ENCODE data around the gene SLC35F1. TPM values are rescaled to one million over a fixed set of nuclear protein-coding genes. Genes with fewer than 3 reads are reported as not detected.

SLC35F1 gene
- total and polyA plus RNA-seq, 4 donors, result 0.01 to 0.09 (median 0.08) TPM; not detected in 1

DNA sequence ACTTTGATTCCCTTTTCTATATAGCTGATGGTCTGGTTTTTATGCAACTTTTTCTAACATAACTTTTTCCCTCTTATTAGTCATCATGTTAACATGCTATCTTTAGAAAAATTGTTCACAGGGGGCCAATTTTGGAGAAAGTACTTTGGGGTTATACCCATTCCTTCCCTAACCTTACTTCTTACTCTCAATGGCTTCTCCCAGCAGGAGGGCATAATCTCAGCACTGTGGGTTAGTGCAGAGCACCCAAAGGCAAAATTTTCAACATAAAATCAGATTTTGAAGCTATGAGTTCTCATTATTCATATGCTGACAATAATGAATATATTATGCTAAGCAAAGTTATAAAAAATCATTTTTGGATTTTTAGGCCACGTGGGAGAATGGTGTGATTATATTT lies 299.2 kb downstream of the SLC35F1 start (continued):
- TF ChIP-seq, protein P1, sequence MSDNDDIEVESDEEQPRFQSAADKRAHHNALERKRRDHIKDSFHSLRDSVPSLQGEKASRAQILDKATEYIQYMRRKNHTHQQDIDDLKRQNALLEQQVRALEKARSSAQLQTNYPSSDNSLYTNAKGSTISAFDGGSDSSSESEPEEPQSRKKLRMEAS (IDR thresholded peaks at IDR 0.05), result no peak
- TF ChIP-seq, protein P2, sequence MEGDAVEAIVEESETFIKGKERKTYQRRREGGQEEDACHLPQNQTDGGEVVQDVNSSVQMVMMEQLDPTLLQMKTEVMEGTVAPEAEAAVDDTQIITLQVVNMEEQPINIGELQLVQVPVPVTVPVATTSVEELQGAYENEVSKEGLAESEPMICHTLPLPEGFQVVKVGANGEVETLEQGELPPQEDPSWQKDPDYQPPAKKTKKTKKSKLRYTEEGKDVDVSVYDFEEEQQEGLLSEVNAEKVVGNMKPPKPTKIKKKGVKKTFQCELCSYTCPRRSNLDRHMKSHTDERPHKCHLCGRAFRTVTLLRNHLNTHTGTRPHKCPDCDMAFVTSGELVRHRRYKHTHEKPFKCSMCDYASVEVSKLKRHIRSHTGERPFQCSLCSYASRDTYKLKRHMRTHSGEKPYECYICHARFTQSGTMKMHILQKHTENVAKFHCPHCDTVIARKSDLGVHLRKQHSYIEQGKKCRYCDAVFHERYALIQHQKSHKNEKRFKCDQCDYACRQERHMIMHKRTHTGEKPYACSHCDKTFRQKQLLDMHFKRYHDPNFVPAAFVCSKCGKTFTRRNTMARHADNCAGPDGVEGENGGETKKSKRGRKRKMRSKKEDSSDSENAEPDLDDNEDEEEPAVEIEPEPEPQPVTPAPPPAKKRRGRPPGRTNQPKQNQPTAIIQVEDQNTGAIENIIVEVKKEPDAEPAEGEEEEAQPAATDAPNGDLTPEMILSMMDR (IDR thresholded peaks at IDR 0.05; ENCODE audit: low read depth, low read length, missing input control), result no peak
- TF ChIP-seq EGR1 (IDR thresholded peaks at IDR 0.05; ENCODE audit: low read depth in 2 of 2) (no peak), FOXA2 (IDR thresholded peaks at IDR 0.05) (no peak), YY1 (IDR thresholded peaks at IDR 0.05) (no peak), NR2F2 (IDR thresholded peaks at IDR 0.05) (no peak)

DNA sequence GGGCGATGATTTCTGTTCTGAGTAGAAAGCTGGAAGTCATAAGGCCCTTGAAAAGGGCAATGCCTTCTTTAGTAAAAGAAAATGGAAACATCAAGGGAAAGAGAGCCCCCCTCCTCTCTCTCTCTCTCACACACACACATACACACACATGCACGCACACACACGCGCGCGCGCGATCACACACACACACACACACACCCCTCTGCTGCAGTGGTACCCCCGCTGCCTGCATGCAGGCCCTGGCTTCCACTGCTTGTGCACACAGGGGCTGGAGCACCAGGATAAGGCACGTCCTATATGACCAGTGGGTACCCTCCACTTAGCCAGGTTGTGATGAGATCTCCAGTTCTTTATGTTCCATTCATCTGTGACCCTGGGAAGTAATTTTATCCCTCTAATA lies 300.9 kb downstream of the SLC35F1 start:
- Histone ChIP-seq H3K4me3 (ENCODE audit: low read depth in 1 of 3, low read length in 3 of 3) (no peak overlapping the region), H3K36me3 (ENCODE audit: control insufficient read depth in 4 of 4, insufficient read depth in 3 of 4, low read depth in 1 of 4, low read length in 3 of 4) (no peaks in the 10 kb centered on the region), H3K4me1 (ENCODE audit: control insufficient read depth in 4 of 4, insufficient read depth in 4 of 4, low read length in 3 of 4) (no peaks in the 10 kb centered on the region), H3K27ac (ENCODE audit: low read depth in 1 of 2, low read length in 2 of 2) (no peak overlapping the region), H3K9ac (ENCODE audit: low read depth in 1 of 2, low read length in 2 of 2) (no peak overlapping the region), H3K9me3 (ENCODE audit: control insufficient read depth in 4 of 4, low read length in 3 of 4) (no peaks in the 10 kb centered on the region), H3K27me3 (ENCODE audit: control insufficient read depth in 4 of 4, insufficient read depth in 4 of 4, low read length in 3 of 4) (no peaks in the 10 kb centered on the region)
- TF ChIP-seq, protein P3, sequence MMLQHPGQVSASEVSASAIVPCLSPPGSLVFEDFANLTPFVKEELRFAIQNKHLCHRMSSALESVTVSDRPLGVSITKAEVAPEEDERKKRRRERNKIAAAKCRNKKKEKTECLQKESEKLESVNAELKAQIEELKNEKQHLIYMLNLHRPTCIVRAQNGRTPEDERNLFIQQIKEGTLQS (IDR thresholded peaks at IDR 0.05), result no peak
- TF ChIP-seq SP1 (IDR thresholded peaks at IDR 0.05) (no peak), NR2F2 (IDR thresholded peaks at IDR 0.05) (no peak), HNF4A (conservative IDR thresholded peaks at IDR 0.05) (no peak), TAF1 (conservative IDR thresholded peaks at IDR 0.05) (no peak), YY1 (IDR thresholded peaks at IDR 0.05) (no peak), GABPA (IDR thresholded peaks at IDR 0.05 in 1 of 2, conservative IDR thresholded peaks at IDR 0.05 in 1 of 2) (no peak), RXRA (IDR thresholded peaks at IDR 0.05) (no peak), FOXA2 (IDR thresholded peaks at IDR 0.05) (no peak), HNF4G (IDR thresholded peaks at IDR 0.05) (no peak), FOXA1 (IDR thresholded peaks at IDR 0.05) (no peak), JUND (IDR thresholded peaks at IDR 0.05) (no peak), EGR1 (IDR thresholded peaks at IDR 0.05; ENCODE audit: low read depth in 2 of 2) (no peak), RAD21 (IDR thresholded peaks at IDR 0.05) (no peak)
- TF ChIP-seq, protein P2 (IDR thresholded peaks at IDR 0.05; ENCODE audit: low read depth, low read length, missing input control), result no peak
- TF ChIP-seq, protein P1 (IDR thresholded peaks at IDR 0.05), result no peak
- TF ChIP-seq, protein P4, sequence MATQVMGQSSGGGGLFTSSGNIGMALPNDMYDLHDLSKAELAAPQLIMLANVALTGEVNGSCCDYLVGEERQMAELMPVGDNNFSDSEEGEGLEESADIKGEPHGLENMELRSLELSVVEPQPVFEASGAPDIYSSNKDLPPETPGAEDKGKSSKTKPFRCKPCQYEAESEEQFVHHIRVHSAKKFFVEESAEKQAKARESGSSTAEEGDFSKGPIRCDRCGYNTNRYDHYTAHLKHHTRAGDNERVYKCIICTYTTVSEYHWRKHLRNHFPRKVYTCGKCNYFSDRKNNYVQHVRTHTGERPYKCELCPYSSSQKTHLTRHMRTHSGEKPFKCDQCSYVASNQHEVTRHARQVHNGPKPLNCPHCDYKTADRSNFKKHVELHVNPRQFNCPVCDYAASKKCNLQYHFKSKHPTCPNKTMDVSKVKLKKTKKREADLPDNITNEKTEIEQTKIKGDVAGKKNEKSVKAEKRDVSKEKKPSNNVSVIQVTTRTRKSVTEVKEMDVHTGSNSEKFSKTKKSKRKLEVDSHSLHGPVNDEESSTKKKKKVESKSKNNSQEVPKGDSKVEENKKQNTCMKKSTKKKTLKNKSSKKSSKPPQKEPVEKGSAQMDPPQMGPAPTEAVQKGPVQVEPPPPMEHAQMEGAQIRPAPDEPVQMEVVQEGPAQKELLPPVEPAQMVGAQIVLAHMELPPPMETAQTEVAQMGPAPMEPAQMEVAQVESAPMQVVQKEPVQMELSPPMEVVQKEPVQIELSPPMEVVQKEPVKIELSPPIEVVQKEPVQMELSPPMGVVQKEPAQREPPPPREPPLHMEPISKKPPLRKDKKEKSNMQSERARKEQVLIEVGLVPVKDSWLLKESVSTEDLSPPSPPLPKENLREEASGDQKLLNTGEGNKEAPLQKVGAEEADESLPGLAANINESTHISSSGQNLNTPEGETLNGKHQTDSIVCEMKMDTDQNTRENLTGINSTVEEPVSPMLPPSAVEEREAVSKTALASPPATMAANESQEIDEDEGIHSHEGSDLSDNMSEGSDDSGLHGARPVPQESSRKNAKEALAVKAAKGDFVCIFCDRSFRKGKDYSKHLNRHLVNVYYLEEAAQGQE (IDR thresholded peaks at IDR 0.05), result no peak
- TF ChIP-seq, protein P5, sequence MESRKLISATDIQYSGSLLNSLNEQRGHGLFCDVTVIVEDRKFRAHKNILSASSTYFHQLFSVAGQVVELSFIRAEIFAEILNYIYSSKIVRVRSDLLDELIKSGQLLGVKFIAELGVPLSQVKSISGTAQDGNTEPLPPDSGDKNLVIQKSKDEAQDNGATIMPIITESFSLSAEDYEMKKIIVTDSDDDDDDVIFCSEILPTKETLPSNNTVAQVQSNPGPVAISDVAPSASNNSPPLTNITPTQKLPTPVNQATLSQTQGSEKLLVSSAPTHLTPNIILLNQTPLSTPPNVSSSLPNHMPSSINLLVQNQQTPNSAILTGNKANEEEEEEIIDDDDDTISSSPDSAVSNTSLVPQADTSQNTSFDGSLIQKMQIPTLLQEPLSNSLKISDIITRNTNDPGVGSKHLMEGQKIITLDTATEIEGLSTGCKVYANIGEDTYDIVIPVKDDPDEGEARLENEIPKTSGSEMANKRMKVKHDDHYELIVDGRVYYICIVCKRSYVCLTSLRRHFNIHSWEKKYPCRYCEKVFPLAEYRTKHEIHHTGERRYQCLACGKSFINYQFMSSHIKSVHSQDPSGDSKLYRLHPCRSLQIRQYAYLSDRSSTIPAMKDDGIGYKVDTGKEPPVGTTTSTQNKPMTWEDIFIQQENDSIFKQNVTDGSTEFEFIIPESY (IDR thresholded peaks at IDR 0.05), result no peak
- 90% methylated on average over 10 of the region's 10 CpGs for WGBS
- DNase-seq (ENCODE audit: low spot score), result no peak

Data from liver (tissue), 9 donors.